GM18519 (cell line): ENCODE data around the gene PALLD.
"Not testable (repeated sequence)": the region's sequence is repeated elsewhere in the genome, so short reads cannot be mapped to it uniquely, and the experiment has no call there.

ENCODE experiments used
- ATAC-seq: cut with Tn5 transposase; IDR thresholded peaks from one replicate; pipeline ENCODE4 v1.9.1; 2021; ENCODE audit warnings: mild to moderate bottlenecking, moderate library complexity; ENCODE audit not compliant: unreplicated experiment, low FRiP score

PALLD gene

GRCh38 chr4:168908851-168909273 lies 412.0 kb downstream of the PALLD start:
- ATAC-seq = no peak

GRCh38 chr4:168914095-168914494 lies 417.2 kb downstream of the PALLD start:
- no peak for ATAC-seq

- ATAC-seq = no peak
These were observed 420.4 kb downstream of the PALLD start for GRCh38 chr4:168917138-168917779.

- no peak for ATAC-seq
These were observed 423.0 kb downstream of the PALLD start for GRCh38 chr4:168919706-168920324.

- ATAC-seq = no peak
These were observed 423.7 kb downstream of the PALLD start for GRCh38 chr4:168920441-168921065.

GRCh38 chr4:168923526-168924194 lies 426.8 kb downstream of the PALLD start:
- peak; percentile 63 for ATAC-seq

- no peak for ATAC-seq
These were observed 427.8 kb downstream of the PALLD start for GRCh38 chr4:168924667-168925066.

- ATAC-seq = no peak
These were observed 429.1 kb downstream of the PALLD start for GRCh38 chr4:168925789-168926490.

GRCh38 chr4:168928346-168928745 lies 431.5 kb downstream of the PALLD start:
- ATAC-seq = no peak

- no peak for ATAC-seq
These were observed 432.0 kb downstream of the PALLD start for GRCh38 chr4:168928875-168929274.

- ATAC-seq = no peak
These were observed 433.8 kb downstream of the PALLD start for GRCh38 chr4:168930413-168931196.

GRCh38 chr4:168931215-168931650 lies 434.4 kb downstream of the PALLD start:
- no peak for ATAC-seq

- ATAC-seq = no peak
These were observed 435.3 kb downstream of the PALLD start for GRCh38 chr4:168932138-168932537.

- no peak for ATAC-seq
These were observed 436.6 kb downstream of the PALLD start for GRCh38 chr4:168933423-168933822.

GRCh38 chr4:168937473-168937872 lies 440.6 kb downstream of the PALLD start:
- ATAC-seq = not testable (repeated sequence)

GRCh38 chr4:168942985-168943384 lies 446.1 kb downstream of the PALLD start:
- no peak for ATAC-seq

GRCh38 chr4:168945291-168945690 lies 448.4 kb downstream of the PALLD start:
- ATAC-seq = no peak

GRCh38 chr4:168952821-168953246 lies 456.0 kb downstream of the PALLD start:
- not testable (repeated sequence) for ATAC-seq

- ATAC-seq = no peak
These were observed 458.8 kb downstream of the PALLD start for GRCh38 chr4:168955674-168956073.

- ATAC-seq = no peak
These were observed 463.9 kb downstream of the PALLD start for GRCh38 chr4:168960716-168961115.
